HG02852 (cell line): ENCODE data around the gene U2AF1.
"Not testable (repeated sequence)": the region's sequence is repeated elsewhere in the genome, so short reads cannot be mapped to it uniquely, and the experiment has no call there.

Experiments
- ATAC-seq: cut with Tn5 transposase; IDR thresholded peaks from one replicate; pipeline ENCODE4 v1.9.1; 2021; ENCODE audit warnings: mild to moderate bottlenecking, moderate library complexity; ENCODE audit not compliant: unreplicated experiment

U2AF1 gene

DNA sequence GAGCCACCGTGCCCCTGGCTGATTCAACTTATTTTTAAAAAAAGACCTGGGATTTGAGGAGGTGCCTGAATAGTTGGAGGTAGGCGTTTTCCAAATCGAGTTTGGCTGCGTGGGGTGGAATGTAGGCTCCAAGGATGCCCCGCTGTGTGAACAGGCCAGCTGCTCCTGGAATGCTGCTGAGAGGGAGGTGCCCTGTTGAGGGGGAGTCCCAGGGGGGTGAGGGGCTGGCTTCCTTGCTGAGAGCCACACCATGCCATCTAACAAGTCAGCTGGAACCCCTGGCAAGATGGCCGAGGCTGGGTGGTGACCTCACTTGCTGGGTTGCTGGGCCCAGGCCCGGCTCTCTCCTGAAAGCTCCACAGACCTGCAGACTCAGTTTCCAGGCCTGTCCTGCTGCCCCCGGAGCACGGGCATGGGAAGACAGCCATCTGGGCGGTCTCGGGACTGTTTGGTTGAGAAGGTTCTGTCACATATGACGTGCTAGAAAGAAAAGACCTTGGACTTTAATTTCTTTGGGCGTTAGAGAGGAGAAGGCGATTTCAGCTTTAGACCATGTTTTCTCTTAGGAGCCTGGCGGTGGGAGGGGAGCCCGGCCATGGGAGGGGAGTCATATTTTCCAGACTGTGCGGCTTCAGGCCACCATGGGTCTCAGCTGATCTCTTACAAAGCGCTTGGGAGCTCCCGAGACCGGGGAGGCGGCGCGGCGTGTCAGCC, 24.6 kb downstream of the U2AF1 start:
- not testable (repeated sequence) for ATAC-seq

DNA sequence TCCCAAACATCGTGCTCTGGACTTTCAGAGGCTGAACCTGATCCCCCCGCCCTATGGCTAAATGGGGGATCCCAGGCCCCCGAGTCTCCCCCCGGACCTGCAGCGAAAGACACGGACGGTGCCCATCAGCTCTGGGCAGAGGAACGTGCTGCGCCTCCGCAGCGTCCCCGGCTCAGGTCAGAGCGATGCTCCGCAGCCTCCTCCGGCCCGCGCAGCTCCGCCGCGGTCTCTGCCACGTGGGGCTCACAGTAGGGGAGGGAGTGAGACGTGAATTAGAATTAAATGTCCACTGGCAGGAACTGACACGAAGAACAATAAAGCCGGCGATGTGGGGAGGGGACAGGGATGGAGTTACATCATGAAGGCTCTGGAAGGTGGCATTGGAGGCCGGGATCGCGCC, 30.7 kb downstream of the U2AF1 start:
- not testable (repeated sequence) for ATAC-seq

DNA sequence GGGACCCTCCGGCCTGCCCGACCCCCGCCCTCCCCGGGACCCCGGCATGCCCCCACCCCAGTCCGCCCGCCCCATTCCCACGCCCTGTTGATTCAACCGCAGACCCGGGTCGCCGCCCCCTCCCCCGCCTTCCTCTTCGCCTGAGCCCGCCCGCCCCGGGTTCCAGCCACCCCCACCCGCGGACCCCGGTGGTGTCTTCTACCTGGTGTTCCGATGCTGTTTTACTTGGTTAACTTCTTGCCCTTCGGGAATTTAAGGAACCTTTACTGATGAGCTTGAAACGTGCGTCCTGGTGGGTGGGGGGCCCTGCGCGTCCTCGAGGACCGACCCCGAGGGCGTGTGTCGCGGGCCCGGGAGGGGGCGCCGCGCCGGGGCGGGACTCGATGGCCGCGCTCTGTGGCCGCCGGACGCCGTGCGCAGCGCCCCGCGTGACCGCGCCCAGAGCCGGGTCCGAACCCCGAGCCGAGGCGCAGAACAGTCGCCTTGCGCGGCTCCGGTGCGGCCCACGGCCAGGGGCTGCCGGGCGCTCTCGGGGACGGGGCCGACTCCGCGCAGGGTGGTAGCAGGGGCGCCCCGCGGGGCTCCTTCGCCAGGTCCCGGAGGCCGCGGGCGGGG, 31.2 kb downstream of the U2AF1 start:
- not testable (repeated sequence) for ATAC-seq

DNA sequence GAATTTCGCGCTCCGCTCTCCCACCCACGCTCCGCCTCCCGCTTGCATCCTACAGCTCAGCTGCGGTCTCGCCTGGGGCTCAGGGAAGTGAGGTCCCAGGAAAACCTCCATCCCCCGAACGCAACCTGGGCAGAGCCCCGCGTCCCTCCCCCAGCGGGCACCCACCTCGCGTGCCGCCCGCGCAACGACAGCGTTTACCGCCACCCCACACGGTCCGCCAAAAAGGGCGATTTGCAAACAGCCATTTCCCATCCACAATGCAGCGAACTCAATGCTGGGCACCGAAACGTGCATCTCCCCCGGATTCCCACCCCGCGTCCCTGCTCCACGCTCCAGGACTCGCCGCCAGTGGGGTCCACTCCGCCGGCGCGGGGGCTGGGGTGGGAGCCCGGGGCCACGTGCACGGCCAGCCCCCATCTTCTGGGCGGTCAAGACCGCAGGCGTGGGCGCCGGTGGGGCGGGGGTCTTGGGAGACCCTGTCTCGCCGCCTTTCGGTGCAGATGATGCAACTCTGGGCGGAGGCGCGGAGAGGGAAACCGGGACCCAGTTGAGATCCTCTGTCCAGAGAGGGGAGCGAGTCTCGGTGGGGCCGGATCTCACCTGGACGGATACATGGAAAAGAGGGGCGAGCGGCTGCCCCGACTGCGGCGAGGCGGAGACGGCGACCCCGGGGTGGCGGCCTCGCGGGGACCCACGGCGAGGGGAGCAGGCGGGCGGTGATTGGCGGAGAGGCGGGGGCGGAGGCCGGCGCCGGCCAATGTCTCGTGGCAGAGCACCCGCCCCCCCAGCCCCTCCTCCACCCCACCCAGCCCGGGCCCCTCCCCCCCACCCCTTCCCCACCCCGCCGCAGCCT, 32.0 kb downstream of the U2AF1 start, which contains the start of gene CBS:
Gene CBS (minus strand): TSS at position 666 of the 853 bp plus-strand sequence. CDS start 3,642 bp downstream, outside the sequence.
- not testable (repeated sequence) for ATAC-seq

DNA sequence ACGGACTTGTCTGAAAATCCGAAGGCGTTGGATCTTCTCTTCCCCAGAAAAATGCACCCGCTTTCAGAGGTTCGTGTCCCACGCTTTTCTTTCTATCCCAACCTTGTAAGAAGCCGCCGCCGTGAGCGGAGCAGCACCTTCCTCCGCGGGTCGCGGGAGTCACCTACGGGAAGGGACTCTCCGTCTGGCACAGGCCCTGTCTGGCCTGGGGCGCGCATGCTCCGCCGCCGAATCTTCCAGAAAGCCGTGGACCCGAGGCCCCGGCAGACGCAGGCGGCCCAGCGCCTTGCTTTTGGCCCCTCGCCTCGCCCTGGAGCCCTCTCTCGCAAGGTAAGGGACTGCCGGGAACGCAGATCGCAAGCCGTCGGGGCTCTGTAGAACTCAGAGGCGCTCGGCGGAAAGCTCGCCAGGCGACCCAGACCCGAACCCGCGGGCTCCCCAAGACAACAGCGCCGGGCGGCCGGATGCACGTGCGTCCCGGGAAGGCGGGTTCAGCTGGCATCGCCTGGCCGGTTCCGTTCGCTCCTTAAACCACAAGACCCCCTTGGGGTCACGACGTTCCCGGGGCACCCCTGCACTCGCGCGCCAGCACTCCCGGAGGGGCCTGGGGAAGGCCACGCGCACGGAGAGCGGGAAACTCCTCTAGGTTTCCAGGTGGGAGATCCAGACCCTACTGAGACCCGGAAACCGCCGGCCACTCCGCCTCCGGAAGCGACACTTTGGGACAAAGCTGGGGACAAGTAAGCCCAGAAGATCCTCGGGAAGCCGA, 32.8 kb downstream of the U2AF1 start:
- ATAC-seq = not testable (repeated sequence)

DNA sequence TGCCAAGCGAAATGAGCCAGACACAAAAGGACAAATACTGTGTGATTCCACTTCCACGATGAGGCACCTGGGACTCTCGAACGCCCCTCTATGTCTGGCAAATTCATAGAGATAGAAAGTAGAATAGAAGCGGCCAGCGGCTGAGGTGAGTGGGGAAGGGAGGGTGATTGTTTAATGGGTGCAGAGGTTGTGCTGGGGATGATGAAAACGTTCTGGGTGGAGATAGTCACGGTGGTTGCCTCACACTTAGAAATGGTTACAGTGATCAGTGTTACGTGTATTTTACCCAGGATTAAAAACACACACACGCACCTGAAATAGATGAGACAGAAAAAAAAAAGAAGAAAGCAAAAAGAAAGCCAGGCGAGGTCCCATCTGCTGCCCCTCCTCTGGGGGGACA, 34.6 kb downstream of the U2AF1 start:
- not testable (repeated sequence) for ATAC-seq

DNA sequence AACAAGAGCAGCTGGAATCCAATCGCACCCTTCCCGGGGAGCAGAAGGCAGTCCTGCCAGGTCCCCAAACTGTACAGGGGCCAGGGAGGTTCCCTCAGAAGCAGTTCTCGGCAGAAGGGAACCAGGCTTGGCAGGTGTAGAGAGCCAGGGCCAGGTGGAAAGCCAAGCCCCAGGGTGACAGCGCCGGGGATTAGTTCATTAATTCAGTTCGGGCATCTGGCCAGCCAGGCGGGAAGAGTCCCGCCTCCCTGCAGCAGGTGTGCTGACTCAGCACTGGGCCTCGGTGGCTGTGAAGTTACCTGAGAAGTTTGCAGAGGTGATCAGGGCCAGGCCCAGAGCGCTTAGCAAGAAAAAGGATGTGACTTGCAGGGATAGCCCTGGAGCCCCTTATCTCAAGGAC, 37.7 kb downstream of the U2AF1 start:
- ATAC-seq = not testable (repeated sequence)

DNA sequence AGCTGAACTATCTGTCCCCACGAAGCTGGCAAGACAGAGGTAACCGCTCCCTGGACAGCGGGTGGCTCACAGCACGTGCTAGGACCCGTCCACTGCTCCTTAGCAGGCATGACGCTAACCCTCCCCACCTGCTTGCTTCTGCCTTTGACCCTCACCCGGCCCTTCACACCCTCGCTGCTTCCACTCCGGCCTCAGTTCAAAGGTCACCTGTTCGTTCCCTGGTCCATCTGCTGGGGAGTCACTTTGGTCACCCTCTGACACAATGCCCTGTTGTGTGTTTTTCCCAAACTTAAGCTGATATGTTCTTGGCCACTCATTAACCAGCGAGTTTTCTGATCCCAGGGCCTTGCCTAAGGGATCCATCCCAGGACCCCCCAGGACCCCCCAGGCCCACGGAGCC, 39.3 kb downstream of the U2AF1 start:
- ATAC-seq = not testable (repeated sequence)

DNA sequence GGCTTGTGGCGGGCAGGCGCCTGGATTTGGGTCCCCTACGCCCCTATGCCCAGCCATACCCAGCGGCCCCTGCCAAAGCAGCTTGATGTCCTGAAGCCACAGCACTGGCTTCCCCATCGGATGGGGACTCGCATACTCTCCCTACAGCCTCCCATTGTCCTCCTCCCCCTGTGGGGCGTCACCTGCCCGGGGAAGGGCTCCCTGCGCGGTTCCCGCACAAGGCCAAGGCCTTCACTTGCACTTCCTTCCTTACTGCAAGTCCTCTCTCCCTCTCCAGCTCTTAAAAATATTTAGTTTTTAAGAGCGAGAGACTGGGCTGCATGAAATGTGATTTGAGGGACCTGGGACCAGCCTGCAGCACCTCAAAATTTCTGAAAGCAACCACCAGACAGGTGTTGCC, 40.7 kb downstream of the U2AF1 start:
- ATAC-seq = not testable (repeated sequence)

DNA sequence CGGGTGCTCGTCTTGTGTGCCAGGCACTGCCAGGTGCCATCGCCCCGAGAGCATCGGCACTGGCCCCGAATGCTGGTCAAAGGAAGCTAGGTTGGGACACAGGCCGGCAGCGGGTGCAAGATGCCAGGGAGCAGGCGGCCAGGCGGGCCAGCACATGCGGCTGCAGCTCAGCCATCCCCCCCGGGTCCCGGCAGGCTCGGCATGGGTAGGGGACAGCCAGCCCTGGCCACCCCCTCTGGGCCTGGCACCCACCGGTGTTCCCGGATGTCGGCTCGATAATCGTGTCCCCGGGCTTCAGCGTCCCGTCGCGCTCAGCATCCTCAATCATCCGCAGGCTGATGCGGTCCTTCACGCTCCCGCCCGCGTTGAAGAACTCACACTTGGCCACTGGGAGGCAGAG, 41.4 kb downstream of the U2AF1 start:
- ATAC-seq = not testable (repeated sequence)

DNA sequence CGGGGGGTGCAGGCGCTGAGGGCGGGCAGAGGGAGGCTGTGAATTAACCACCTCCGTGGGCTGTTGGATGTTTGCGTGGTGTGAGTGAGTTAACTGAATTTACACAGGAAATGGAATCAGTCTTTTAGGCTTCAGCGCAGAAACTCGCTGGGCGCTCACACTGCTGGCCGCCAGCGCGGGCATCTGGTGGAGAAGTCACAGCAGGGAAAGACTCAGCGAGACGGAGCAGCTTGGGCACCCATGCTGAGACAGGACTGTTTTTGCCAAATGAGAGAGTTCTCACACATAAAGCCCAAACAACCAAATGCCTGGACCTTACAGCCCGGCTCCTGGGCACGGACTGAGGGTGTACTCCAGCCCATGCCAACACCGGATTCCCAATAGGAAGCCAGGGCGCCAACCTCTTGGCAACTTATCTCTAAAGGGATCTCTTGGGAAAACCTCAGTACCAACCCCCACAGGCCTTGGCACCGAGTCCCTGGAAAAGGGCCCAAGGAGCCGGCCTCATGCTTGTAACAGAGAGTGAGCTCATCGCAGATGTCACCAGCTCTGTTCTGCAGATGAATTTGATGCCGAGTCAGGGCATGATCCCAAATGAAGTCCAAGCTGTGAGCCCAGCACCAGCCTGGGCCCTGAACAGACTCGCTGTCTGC, 43.0 kb downstream of the U2AF1 start:
- ATAC-seq = not testable (repeated sequence)

DNA sequence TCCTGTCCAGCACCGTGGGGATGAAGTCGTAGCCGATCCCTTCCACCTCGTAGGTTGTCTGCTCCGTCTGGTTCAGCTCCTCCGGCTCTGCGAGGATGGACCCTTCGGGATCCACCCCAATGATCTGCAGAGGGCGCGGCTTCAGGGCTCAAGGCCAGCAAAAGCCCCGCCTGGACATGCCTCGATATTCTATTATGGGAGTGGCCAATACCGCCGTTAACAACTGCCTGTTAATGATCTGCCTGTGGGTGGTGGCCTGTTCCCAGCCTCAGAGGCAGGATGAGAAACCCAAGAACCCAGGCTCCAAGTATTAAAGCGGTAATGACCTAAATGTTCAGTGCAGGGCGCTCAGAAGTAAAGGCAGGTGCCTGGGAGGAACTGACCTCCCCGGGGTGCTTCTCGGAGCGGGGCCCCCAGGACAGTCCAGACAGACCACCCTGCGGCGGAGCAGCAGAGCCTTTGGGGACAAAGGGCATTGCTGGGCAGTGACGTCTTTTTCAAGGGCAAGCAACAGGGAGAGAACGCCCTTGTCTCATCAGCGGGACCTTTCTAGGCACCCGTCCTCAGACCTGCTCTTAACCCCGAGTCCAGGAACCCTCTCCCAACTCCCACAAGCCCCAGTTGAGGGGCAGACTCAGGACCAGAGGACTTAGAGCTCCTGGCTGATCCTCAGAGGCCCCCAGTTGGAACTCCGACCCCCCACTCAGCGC, 44.3 kb downstream of the U2AF1 start:
- not testable (repeated sequence) for ATAC-seq

DNA sequence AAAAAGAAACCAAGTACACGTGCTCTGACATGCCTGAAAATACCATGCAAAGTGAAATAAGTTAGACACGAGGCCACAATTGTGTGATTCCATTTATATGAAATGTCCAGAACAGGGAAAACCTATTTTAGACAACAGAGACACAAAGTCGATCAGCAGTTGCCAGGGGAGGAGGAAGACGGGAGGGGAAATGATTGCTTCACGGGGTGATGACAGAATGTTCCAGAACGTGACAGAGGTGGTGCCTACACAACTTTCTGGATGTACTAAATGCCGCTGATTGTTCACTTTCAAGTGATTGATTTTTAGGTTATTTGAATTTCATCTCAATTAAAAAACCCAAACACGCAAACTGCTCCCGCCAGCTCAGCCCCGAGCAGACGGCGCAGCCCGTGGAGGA, 54.3 kb downstream of the U2AF1 start:
- ATAC-seq = not testable (repeated sequence)

DNA sequence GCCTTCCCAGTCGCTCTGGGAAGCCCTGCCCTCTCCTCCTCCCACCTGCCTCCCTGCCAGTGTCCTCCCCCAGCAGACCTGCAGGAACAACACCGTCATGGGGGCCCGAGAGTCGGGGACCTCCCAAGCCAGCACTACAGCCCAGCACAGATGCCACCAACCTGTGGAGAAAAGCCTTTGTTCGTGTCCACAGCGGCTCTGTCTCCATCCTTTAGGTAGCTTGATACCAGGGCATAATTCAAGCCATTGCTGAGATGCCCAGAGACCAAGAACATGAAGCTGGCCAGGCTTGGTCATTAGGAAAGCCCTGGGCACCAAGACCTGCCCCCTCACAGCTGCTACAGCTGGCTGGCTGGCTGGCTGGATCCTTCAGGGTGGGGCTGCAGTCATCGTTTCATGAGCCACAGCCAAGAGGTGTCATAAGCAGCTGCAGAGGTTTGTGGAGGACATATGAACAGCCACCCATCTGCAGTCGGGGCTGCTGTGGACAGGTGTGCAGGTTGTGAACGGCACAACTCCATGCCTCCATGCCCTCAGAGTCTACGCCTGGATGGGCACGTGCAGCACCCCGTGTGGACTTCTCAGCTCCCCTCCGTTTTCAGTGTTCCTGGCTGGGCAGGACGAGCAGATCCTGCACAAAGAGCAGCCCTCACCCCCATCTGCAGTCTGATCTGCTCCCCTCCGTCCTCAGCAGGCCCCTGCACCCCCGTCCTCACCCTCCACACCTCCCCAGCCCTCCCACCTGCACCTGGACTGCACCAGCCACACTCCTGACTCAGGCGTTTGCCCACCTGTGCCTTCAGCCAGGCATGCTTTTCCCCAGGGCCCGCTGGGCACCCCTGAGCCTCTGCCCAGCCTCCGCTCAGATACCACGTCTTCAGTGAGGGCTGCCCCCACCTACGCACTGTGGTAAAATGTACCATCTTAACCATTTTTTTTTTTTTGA, 61.2 kb downstream of the U2AF1 start:
- not testable (repeated sequence) for ATAC-seq

DNA sequence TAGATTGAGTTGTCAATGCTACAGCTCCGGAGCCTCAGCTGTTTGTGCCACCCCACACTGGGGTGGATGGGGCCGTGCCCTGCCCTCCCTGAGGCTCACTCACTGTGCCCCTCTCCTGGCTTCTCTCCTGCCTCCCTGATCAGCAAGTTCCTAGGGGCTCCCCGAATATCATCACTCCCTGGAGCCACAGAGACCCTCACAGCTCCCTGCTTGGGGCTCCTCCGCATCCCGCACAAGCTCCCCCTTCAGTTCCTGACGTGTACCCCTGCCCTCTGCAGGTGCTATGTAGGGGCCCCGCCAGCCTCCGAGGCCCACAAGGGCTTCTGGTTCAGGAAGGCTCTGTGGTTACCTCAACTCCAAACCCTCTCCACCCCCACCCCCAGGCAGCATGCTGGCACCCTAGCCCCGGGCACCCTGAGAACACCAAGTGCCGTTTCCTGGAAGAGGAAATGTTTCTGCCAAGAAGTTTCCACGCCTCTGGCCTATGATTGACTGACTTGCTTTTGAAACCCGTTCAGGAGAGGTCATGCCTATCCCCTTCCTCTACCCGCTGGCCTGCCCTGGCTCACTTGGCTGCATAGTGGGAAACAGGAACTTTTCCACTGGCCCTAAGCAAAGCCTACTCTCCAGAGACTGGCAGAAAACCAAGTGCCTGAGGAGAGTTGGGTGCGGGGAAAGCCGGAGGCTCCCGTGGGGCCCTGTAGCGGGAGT, 62.0 kb downstream of the U2AF1 start:
- not testable (repeated sequence) for ATAC-seq

DNA sequence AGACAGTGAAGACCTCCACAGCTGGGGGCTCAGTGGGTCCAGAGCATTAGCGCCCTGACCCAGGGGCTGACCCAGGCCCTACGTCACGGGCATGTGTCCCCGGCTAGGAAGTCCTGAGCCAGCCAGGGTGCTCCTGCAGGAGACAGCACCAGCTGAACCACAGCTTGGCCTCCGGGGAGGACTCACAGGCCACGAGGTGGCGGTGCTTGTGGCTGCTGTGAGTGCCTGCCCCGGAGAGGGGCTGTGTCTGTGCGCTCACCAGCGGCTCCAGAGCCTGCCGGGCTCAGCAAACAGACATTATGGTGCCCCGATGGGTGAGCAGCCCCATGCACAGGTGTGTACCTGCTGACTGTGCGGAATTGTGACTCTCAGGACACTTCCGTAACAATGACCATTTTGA, 62.8 kb downstream of the U2AF1 start:
- not testable (repeated sequence) for ATAC-seq

DNA sequence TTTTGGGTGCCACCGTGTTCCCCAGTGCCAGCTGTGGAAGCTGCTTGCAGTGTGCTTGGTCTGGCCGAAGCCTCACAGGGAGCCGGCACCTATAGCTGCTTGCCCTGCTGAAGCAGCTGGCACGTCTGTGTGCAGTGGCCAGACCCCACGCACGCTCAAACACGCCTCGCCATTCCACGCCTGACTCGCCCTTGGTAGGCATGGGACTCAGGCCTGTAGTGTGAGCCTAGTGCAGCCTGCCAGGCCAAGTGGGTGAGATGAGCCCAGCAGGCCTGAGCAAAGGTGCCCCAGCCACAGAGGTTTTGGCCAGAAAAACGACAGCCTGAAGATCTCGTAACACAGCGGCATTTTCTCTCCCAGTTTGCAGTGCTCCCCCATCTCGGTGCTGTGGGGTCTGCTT, 64.1 kb downstream of the U2AF1 start:
- ATAC-seq = not testable (repeated sequence)
